H1 (cell line): ENCODE results near the gene ULK2. TPM values are rescaled to one million over a fixed set of nuclear protein-coding genes. Genes with fewer than 3 reads are reported as not detected.

Experiments used
- RAD21 ChIP-seq, 2 experiments: IDR thresholded peaks in 1 of 2; conservative IDR thresholded peaks in 1 of 2; 2 replicates each; pipeline ENCODE4 v1.6.1; 2011; ENCODE audit warnings: low read depth in 2 of 2, low read length in 2 of 2, improper control_type of control experiment in 1 of 2, inconsistent platforms in 1 of 2, mild to moderate bottlenecking in 1 of 2, moderate library complexity in 1 of 2
- RXRA ChIP-seq: IDR thresholded peaks from 2 replicates; pipeline ENCODE4 v1.6.1; 2011; ENCODE audit warnings: low read depth, mild to moderate bottlenecking, low read length, moderate library complexity; ENCODE audit not compliant: insufficient read depth
- polyA plus RNA-seq, 7 experiments: library from polyadenylated mRNA; depleted of rRNA in 3 of 7; stranded (reverse) in 5 of 7; unstranded in 2 of 7; fragments of >200 nt in 5 of 7; fragments of 200-250 nt in 2 of 7; gene quantifications; 1 replicate in 5 of 7; 2 replicates in 1 of 7; 4 replicates in 1 of 7; pipeline versions ENCODE4 v1.2.1 to v1.2.3, GENCODE V29; 2011 to 2013; ENCODE audit warnings: missing spikeins in 2 of 7, mixed read lengths in 2 of 7
- total RNA-seq: library from RNA; stranded (reverse); fragmentation: NEBNext Ultra II Directional; extraction: Animal tissue kit (Norgen Biotek cat#: 25700); gene quantifications from 2 replicates; pipeline ENCODE4 v1.2.1, GENCODE V29; 2021

Gene ULK2
- total and polyA plus RNA-seq, 2 of the 8 experiments (the other 6 are each of a cell fraction or from before 2014, with no cell fraction given), result 5.3 to 9.8 TPM

DNA sequence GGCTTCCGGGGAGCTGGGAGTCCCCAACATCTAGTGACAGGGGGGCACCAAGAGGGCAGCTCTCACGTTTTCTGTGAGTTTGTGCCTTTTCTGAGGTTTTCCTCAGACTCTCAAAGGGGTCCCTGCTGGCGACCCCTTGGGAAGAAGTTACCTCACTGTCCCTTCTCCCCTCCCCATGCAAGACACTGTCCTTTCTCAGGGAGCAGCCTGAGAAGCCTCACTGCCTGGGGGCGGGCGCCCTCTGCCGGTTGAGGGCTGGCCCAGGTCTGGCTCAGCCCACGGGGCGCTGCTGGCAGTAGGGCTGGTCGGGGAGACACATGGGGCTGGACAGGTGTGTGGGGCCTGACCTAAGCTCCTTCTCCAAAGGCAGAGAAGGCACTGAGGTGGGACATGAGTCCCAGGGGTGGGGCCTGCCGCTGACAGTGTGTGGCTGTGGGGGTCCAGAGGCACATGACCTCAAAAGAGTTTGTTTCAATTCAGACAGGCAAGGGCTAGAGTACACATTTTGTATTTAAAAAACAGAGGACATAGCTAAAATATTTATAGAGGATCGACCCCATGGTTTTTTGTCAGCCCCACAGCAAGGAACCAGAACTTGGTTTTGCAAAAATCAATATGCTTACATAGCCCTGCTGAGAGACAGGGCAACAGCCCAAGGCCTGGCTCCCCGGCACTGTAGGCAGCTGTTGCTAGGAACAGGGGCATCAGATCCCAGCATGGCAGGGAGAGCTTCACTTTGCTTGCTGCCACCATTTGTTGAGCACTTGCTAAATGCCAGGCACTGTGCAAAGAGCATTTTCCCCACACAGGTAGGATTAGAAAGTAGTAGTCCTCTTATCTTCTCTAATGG is 101.1 kb downstream of the ULK2 start (continued):
- TF ChIP-seq RAD21 (IDR thresholded peaks at IDR 0.05 in 1 of 2, conservative IDR thresholded peaks at IDR 0.05 in 1 of 2; ENCODE audit: low read depth in 2 of 2, low read length in 2 of 2), result peak; percentile 97 to 99
- TF ChIP-seq RXRA, result no peak
